Adrenal gland (tissue), 5 donors: ENCODE measurements around the gene TRIM47.

Experiments
- POLR2A ChIP-seq, 2 donors: fragments of 450-650 bp; IDR thresholded peaks; one replicate each; pipeline ENCODE4 v1.6.1; 2017; ENCODE audit warnings: antibody characterized with exemption in 2 of 2, mild to moderate bottlenecking in 2 of 2, moderate library complexity in 1 of 2
- TF ChIP-seq, protein P1 (sequence below), 6 experiments: fragments of 450-650 bp in 4 of 6; fragments of 200-600 bp in 2 of 6; sonication (generic) in 1 of 6; IDR thresholded peaks; 1 replicate in 5 of 6; 2 replicates in 1 of 6; pipeline versions ENCODE4 v1.5.1 to v1.8.0; 2016 to 2021; ENCODE audit warnings: antibody characterized with exemption in 6 of 6, mild to moderate bottlenecking in 2 of 6, moderate library complexity in 1 of 6
- donor health status: DM: no; HTN: no; CAD: no.

DNA sequence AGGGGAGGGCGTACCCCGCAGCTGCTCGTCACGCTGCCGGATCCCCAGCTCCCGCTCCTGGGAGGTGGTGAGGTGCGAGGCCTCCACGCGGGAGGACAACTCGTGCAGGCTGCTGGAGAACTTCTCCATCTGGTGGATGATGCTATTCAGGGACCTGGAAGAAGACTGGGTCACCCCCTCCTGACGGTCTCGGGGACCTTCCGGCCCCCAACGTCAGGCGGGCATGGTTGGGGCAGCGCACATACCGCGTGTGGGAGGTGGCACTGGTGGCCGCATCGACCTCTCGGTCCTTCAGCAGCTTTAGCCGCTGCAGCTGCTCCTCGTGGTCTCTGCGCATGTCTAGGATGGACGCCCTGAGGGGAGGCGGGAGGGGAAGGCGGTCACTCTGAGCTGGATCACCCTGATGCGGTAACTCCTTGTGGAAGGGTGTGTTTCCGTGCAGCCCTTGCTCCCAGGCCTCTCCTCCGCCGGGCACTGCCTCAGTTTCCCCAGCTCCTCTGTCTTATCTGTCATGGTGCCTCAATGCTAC, 39.6 kb upstream of the TRIM47 start:
- TF ChIP-seq, protein P1, sequence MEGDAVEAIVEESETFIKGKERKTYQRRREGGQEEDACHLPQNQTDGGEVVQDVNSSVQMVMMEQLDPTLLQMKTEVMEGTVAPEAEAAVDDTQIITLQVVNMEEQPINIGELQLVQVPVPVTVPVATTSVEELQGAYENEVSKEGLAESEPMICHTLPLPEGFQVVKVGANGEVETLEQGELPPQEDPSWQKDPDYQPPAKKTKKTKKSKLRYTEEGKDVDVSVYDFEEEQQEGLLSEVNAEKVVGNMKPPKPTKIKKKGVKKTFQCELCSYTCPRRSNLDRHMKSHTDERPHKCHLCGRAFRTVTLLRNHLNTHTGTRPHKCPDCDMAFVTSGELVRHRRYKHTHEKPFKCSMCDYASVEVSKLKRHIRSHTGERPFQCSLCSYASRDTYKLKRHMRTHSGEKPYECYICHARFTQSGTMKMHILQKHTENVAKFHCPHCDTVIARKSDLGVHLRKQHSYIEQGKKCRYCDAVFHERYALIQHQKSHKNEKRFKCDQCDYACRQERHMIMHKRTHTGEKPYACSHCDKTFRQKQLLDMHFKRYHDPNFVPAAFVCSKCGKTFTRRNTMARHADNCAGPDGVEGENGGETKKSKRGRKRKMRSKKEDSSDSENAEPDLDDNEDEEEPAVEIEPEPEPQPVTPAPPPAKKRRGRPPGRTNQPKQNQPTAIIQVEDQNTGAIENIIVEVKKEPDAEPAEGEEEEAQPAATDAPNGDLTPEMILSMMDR (IDR thresholded peaks at IDR 0.05) = no peak
- no peak for TF ChIP-seq POLR2A (IDR thresholded peaks at IDR 0.05)
